Purkinje cell (primary cell): ENCODE results near the gene TAP1. TPM values are rescaled to one million over a fixed set of nuclear protein-coding genes. Genes with fewer than 3 reads are reported as not detected.

ENCODE experiments used
- polyA plus RNA-seq: library from polyadenylated mRNA; unstranded; fragments of >200 nt; fragmentation: Nextera tagmentation; gene quantifications from 2 replicates; pipeline ENCODE4 v1.2.1, GENCODE V29; 2014

Gene TAP1, protein sequence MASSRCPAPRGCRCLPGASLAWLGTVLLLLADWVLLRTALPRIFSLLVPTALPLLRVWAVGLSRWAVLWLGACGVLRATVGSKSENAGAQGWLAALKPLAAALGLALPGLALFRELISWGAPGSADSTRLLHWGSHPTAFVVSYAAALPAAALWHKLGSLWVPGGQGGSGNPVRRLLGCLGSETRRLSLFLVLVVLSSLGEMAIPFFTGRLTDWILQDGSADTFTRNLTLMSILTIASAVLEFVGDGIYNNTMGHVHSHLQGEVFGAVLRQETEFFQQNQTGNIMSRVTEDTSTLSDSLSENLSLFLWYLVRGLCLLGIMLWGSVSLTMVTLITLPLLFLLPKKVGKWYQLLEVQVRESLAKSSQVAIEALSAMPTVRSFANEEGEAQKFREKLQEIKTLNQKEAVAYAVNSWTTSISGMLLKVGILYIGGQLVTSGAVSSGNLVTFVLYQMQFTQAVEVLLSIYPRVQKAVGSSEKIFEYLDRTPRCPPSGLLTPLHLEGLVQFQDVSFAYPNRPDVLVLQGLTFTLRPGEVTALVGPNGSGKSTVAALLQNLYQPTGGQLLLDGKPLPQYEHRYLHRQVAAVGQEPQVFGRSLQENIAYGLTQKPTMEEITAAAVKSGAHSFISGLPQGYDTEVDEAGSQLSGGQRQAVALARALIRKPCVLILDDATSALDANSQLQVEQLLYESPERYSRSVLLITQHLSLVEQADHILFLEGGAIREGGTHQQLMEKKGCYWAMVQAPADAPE
- polyA plus RNA-seq, result 3.8 and 5.5 TPM in 2 replicates

GRCh38 chr6:32853541-32854375 lies at the start of gene TAP1, which contains the start of gene PSMB9:
TSS of gene TAP1 (minus strand) at chr6:32853704. CDS start at chr6:32853636, 68 bp downstream.
TSS of gene PSMB9 (plus strand) at chr6:32854192. CDS start at chr6:32854230, 38 bp downstream.

DNA sequence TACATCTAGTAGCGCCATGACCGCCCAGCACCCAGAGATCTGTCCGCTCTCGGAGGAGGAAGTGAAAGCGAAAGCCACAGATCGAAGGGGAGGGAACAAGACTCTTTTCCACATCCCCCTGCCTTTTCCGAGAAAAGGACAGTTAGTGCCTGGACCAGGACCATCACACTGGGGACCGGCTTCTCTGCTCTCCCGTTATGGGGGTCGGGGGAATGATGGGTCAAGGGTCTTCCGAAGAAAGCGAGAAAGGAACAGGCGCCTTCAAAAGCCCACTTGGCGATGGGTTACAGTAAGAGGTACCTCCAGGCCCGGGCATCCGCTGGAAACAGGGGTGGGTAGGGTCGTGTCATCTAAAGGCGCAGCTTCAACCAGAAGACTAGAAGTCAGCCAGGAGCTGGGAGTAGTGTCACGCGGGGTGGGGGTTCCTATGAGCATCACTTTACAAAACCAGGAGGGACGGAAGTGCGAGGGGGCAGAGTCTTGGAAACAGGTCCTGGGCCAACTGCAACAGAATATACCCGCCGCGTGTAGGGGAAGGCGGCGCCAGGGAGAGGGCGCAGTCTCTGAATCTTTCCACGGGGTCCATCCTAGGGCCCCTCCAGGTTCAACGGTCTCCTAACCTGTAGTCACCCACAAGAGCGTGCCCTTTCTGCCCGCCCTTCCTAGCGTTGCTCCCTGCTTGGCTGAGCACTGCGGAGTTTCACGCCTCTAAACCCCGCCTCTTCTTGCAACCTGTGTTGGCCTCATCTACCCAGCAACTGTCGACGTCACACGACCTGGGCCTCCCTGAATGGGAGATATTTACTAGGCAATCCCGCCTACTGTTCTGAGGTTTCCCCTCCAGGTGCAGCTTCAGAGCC lies 9.3 kb downstream of the TAP1 start, which contains the start of gene PSMB8:
Gene PSMB8, minus strand, starts transcription at position 69 of the 860 bp plus-strand sequence. Its CDS starts 51 bp downstream, at position 18.

GRCh38 chr6:32838114-32838958 lies 15.2 kb downstream of the TAP1 start, which contains the start of gene TAP2:
TSS of gene TAP2 (minus strand) at chr6:32838739. CDS start at chr6:32838233, 506 bp downstream.

GRCh38 chr6:32816746-32817204 lies 36.7 kb downstream of the TAP1 start, which contains the start of gene HLA-DOB:
TSS of gene HLA-DOB (minus strand) at chr6:32817002. CDS start at chr6:32816951, 51 bp downstream.

Other genes with a start within 250 kb of the TAP1 start
- not detected in 2 replicates for gene HLA-DQA1, start 216.3 kb downstream of the TAP1 start, polyA plus RNA-seq
- gene HLA-DQB1, start 187.0 kb downstream of the TAP1 start, polyA plus RNA-seq, result 1.0 TPM in 1 of 2 replicates, not detected in the other
- gene HLA-DQA2, start 112.3 kb downstream of the TAP1 start, polyA plus RNA-seq, result not detected in 2 replicates
- gene HLA-DQB2, start 90.2 kb downstream of the TAP1 start, polyA plus RNA-seq, result not detected in 2 replicates
- gene HLA-DOB, start 36.7 kb downstream of the TAP1 start, polyA plus RNA-seq, result not detected in 2 replicates
- gene TAP2, start 15.0 kb downstream of the TAP1 start, polyA plus RNA-seq, result 4.2 and 4.7 TPM in 2 replicates
- 3.1 and 6.6 TPM in 2 replicates for gene PSMB8, start 9.7 kb downstream of the TAP1 start, polyA plus RNA-seq
- 0.23 and 0.32 TPM in 2 replicates for gene PSMB9, start 488 bp upstream of the TAP1 start, polyA plus RNA-seq
- gene HLA-DMB, start 87.3 kb upstream of the TAP1 start, polyA plus RNA-seq, result not detected in 2 replicates
- gene HLA-DMA, start 99.4 kb upstream of the TAP1 start, polyA plus RNA-seq, result 1.4 TPM in 1 of 2 replicates, not detected in the other
- gene BRD2, start 114.9 kb upstream of the TAP1 start, polyA plus RNA-seq, result 26.5 and 27.3 TPM in 2 replicates
- gene HLA-DOA, start 155.9 kb upstream of the TAP1 start, polyA plus RNA-seq, result not detected in 2 replicates
- gene HLA-DPA1, start 219.9 kb upstream of the TAP1 start, polyA plus RNA-seq, result 0.26 and 0.92 TPM in 2 replicates
- gene HLA-DPB1, start 222.3 kb upstream of the TAP1 start, polyA plus RNA-seq, result 112 and 120 TPM in 2 replicates